SU-DHL-6 (cell line): ENCODE measurements around the gene WDR86.

ENCODE experiments used
- H2AFZ ChIP-seq: fragments of 200-600 bp; sonication (generic); 2 replicates; pipeline ENCODE4 v1.6.1; 2014; ENCODE audit warnings: low read depth, mild to moderate bottlenecking, moderate library complexity, mixed read lengths, antibody characterized with exemption, low read length; ENCODE audit not compliant: severe bottlenecking
- H3F3A ChIP-seq: fragments of 200-600 bp; shearing (Covaris generic); 2 replicates; pipeline ENCODE4 v1.6.0; 2016; ENCODE audit warnings: antibody characterized with exemption, mild to moderate bottlenecking; ENCODE audit not compliant: insufficient read depth
- H3K27ac ChIP-seq: fragments of 200-600 bp; sonication (generic); 2 replicates; pipeline ENCODE4 v1.5.1; 2016; ENCODE audit warnings: low read depth, mild to moderate bottlenecking, low read length, moderate library complexity, mixed read lengths
- H3K27me3 ChIP-seq: fragments of 200-600 bp; sonication (generic), shearing (Covaris generic); 2 replicates; pipeline ENCODE4 v1.6.0; 2014; ENCODE audit warnings: mild to moderate bottlenecking, low read length
- H3K36me3 ChIP-seq: fragments of 200-600 bp; sonication (generic); 2 replicates; pipeline ENCODE4 v1.6.1; 2014; ENCODE audit warnings: mild to moderate bottlenecking, low read length, mixed read lengths
- H3K4me2 ChIP-seq: fragments of 300-600, 200-600 bp; shearing (Covaris generic), sonication (generic); 2 replicates; pipeline ENCODE4 v1.6.0; 2014; ENCODE audit warnings: low read length, low read depth, mild to moderate bottlenecking; ENCODE audit not compliant: poor library complexity, severe bottlenecking
- H3K4me3 ChIP-seq: fragments of 200-600 bp; sonication (generic); 2 replicates; pipeline ENCODE4 v1.5.1; 2014; ENCODE audit warnings: antibody characterized with exemption, low read length, mild to moderate bottlenecking, mixed read lengths; ENCODE audit not compliant: insufficient read depth, poor library complexity, severe bottlenecking
- H3K79me2 ChIP-seq: fragments of 200-600 bp; sonication (generic); 2 replicates; pipeline ENCODE4 v1.6.1; 2014; ENCODE audit warnings: mild to moderate bottlenecking, low read length, moderate library complexity; ENCODE audit not compliant: insufficient read depth
- H3K9ac ChIP-seq: fragments of 200-600 bp; sonication (generic); 2 replicates; pipeline ENCODE4 v1.7.0; 2014; ENCODE audit warnings: mild to moderate bottlenecking, low read length
- H3K9me2 ChIP-seq: fragments of 200-600 bp; sonication (generic); replicated peaks from 2 replicates; pipeline ENCODE4 v1.6.1; 2014; ENCODE audit warnings: low read length; ENCODE audit not compliant: insufficient read depth
- H3K9me3 ChIP-seq: fragments of 200-600 bp; sonication (generic); 2 replicates; pipeline ENCODE4 v1.6.1; 2014; ENCODE audit warnings: low read length, mixed read lengths; ENCODE audit not compliant: insufficient read depth
- H4K20me1 ChIP-seq: fragments of 200-600 bp; sonication (generic); 2 replicates; pipeline ENCODE4 v1.6.1; 2014; ENCODE audit warnings: low read depth, mild to moderate bottlenecking, antibody characterized with exemption, low read length, moderate library complexity, mixed read lengths
- CTCF ChIP-seq: fragments of 200-600 bp; sonication (generic); IDR thresholded peaks from one replicate; pipeline ENCODE4 v1.5.1; 2017; ENCODE audit warnings: antibody characterized with exemption, mild to moderate bottlenecking, low read length, moderate library complexity; ENCODE audit not compliant: insufficient read depth, poor library complexity, severe bottlenecking
- EZH2phosphoT487 ChIP-seq: fragments of 200-600 bp; sonication (generic), shearing (Covaris generic); conservative IDR thresholded peaks from 2 replicates; pipeline ENCODE4 v1.6.1; 2018; ENCODE audit warnings: mild to moderate bottlenecking, antibody characterized with exemption, low read length, moderate library complexity, mixed read lengths

WDR86 gene

GRCh38 chr7:151345576-151346469 lies 64.0 kb downstream of the WDR86 start:
- Histone ChIP-seq H3K4me2 (no peak overlapping the region), H3K27me3 (no peaks in the 10 kb centered on the region), H3K36me3 (no peaks in the 10 kb centered on the region; the same call in 1 of the 2 replicates), H3K9me2 (no peaks in the 10 kb centered on the region), H3K27ac (no peak overlapping the region), H2AFZ (no peak overlapping the region), H3K4me3 (no peak overlapping the region), H3K79me2 (peaks cover 18% of the 10 kb centered on the region), H3F3A (peaks cover 45% of the 10 kb centered on the region), H4K20me1 (no peaks in the 10 kb centered on the region), H3K9ac (no peak overlapping the region), H3K9me3 (no peaks in the 10 kb centered on the region)
- TF ChIP-seq CTCF (no peak), EZH2phosphoT487 (no peak)

- Histone ChIP-seq H3F3A (peaks cover 54% of the 10 kb centered on the region), H3K36me3 (no peaks in the 10 kb centered on the region; the same call in 1 of the 2 replicates), H3K27ac (no peak overlapping the region), H3K4me2 (peak overlapping the region; percentile 97), H3K9me3 (no peaks in the 10 kb centered on the region), H3K27me3 (no peaks in the 10 kb centered on the region), H4K20me1 (no peaks in the 10 kb centered on the region), H3K79me2 (peaks cover 18% of the 10 kb centered on the region), H3K4me3 (no peak overlapping the region), H3K9ac (no peak overlapping the region), H2AFZ (no peak overlapping the region), H3K9me2 (no peaks in the 10 kb centered on the region)
- no peak for TF ChIP-seq EZH2phosphoT487
- TF ChIP-seq CTCF = no peak
These were observed 66.3 kb downstream of the WDR86 start for GRCh38 chr7:151343516-151343915.

GRCh38 chr7:151342811-151343210 lies 67.0 kb downstream of the WDR86 start:
- Histone ChIP-seq H3K9ac (peak overlapping the region; percentile 77), H3K9me3 (no peaks in the 10 kb centered on the region), H3K4me2 (peak overlapping the region; percentile 97), H4K20me1 (no peaks in the 10 kb centered on the region), H2AFZ (no peak overlapping the region), H3K4me3 (peak overlapping the region; percentile 82), H3F3A (peaks cover 50% of the 10 kb centered on the region), H3K27me3 (no peaks in the 10 kb centered on the region), H3K9me2 (no peaks in the 10 kb centered on the region), H3K79me2 (peaks cover 18% of the 10 kb centered on the region), H3K27ac (peak overlapping the region; percentile 49; the same call in 1 of the 2 replicates), H3K36me3 (no peaks in the 10 kb centered on the region; the same call in 1 of the 2 replicates)
- TF ChIP-seq CTCF = no peak
- no peak for TF ChIP-seq EZH2phosphoT487
